Upper lobe of left lung (tissue), 6 donors: ENCODE measurements around the gene BRICD5. TPM values are rescaled to one million over a fixed set of nuclear protein-coding genes. Genes with fewer than 3 reads are reported as not detected.
A peak's percentile ranks its signal among the peaks of the same experiment; 100 is the strongest.

Experiments
- ATAC-seq, 2 donors: fragments of 200-7000 bp; cut with Tn5 transposase; one replicate each; pipeline ENCODE4 v1.9.1; 2022; ENCODE audit warnings: mild to moderate bottlenecking in 2 of 2, moderate library complexity in 2 of 2; ENCODE audit not compliant: low FRiP score in 2 of 2
- DNase-seq, 2 donors: peaks; one replicate each; pipeline ENCODE4 v3.0.0-alpha.2; 2019 to 2020
- H3K27ac ChIP-seq, 4 donors: fragments of 200-600 bp; sonication (generic); one replicate each; pipeline ENCODE4 v1.5.1; 2016 to 2019
- H3K27me3 ChIP-seq, 4 donors: fragments of 200-600 bp; sonication (generic); one replicate each; pipeline ENCODE4 v1.5.1; 2017 to 2019
- H3K36me3 ChIP-seq, 4 donors: fragments of 200-600 bp; sonication (generic); one replicate each; pipeline ENCODE4 v1.5.1; 2016 to 2019
- H3K4me1 ChIP-seq, 4 donors: fragments of 200-600 bp; sonication (generic); one replicate each; pipeline ENCODE4 v1.5.1; 2018 to 2019
- H3K4me3 ChIP-seq, 4 donors: fragments of 200-600 bp; sonication (generic); one replicate each; pipeline ENCODE4 v1.5.1; 2017 to 2019; ENCODE audit warnings: mild to moderate bottlenecking in 2 of 4, moderate library complexity in 1 of 4
- H3K9me3 ChIP-seq, 4 donors: fragments of 200-600 bp; sonication (generic); one replicate each; pipeline ENCODE4 v1.5.1; 2018 to 2019
- EP300 ChIP-seq, 4 donors: sonication (generic); formaldehyde crosslinking; IDR thresholded peaks; one replicate each; pipeline ENCODE4 v1.5.1; 2017; ENCODE audit warnings: antibody characterized with exemption in 4 of 4, control low read depth in 2 of 4
- POLR2A ChIP-seq, 4 donors: fragments of 450-650 bp; IDR thresholded peaks; one replicate each; pipeline ENCODE4 v1.5.1; 2016 to 2017; ENCODE audit warnings: antibody characterized with exemption in 4 of 4, mild to moderate bottlenecking in 2 of 4
- POLR2AphosphoS5 ChIP-seq, 2 donors: sonication (generic); formaldehyde crosslinking; IDR thresholded peaks; one replicate each; pipeline ENCODE4 v1.5.1; 2017; ENCODE audit warnings: antibody characterized with exemption in 2 of 2
- WGBS, 2 donors: methylation state at CpG; one replicate each; pipeline ENCODE4 v1.1.5; 2017 to 2018; 5-methylcytosine and 5-hydroxymethylcytosine counted together
- total RNA-seq, 6 donors: library from RNA; depleted of rRNA in 4 of 6; stranded (reverse); fragments of >200 nt in 4 of 6; gene quantifications; one replicate each; pipeline versions ENCODE4 v1.1.0 to v1.2.1, GENCODE V29; 2016 to 2021
- TF ChIP-seq, protein P1 (sequence below), 6 experiments: fragments of 450-650 bp in 4 of 6; fragments of 200-600 bp in 2 of 6; sonication (generic) in 2 of 6; IDR thresholded peaks; one replicate each; pipeline ENCODE4 v1.5.1; 2016 to 2019; ENCODE audit warnings: antibody characterized with exemption in 6 of 6
- donor health status: DM: no; HTN: no; CAD: no; lungs with moderate emphysema.
- donor health status: DM: no; HTN: yes; CAD: no; lungs with severe emphysema.

The BRICD5 gene
- total RNA-seq, 6 donors from 2014 or later, result 4.0 to 70.2 (median 10.8) TPM

DNA sequence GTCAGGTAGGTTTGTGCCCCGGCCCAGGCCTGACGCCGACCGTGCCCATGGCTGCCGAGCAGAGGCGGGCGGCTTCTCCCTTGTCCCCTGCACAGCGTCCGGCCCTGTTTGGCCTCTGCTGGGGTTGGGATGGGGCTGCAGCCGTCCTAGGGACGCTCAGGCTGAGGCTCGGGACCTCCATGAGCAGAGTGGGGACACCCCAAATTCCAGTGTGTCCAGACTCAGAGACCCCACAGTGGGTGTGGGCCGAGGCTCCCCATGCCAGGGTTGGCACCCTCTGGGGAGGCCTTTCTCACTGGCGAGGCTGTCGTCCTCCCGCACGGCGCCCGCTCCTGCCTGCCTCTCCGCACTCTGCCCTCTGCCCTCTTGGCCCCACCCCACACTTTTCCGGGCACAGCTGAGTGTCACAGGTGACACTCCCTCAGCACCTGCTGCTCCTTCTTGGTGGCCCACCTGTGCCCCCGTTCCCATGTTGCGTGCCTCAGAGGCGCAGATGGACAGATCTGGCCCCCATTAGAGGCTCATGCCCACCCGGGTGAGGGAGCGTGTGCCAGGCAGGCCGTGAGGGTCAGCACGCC is 39.0 kb downstream of the BRICD5 start:
- H3K36me3 ChIP-seq, result peaks cover 9 to 87% (median 75%) of the 10 kb centered on the region in 4 donors
- H3K4me3 ChIP-seq, result peak overlapping the region in 2 of 4 donors; percentile 44 to 58
- H3K9me3 ChIP-seq, result no peaks in the 10 kb centered on the region
- peaks cover 8 to 28% (median 9%) of the 10 kb centered on the region in 4 donors for H3K4me1 ChIP-seq
- DNase-seq (peak in 1 of 2 donors; percentile 74), ATAC-seq (no peak)
- peak overlapping the region; percentile 82 to 92 (median 84) for H3K27ac ChIP-seq
- 84 to 91% methylated on average over 21 to 28 of the region's 28 CpGs for WGBS, 2 donors
- H3K27me3 ChIP-seq, result no peaks in the 10 kb centered on the region
- no peak for TF ChIP-seq POLR2A (IDR thresholded peaks at IDR 0.05)
- TF ChIP-seq, protein P1, sequence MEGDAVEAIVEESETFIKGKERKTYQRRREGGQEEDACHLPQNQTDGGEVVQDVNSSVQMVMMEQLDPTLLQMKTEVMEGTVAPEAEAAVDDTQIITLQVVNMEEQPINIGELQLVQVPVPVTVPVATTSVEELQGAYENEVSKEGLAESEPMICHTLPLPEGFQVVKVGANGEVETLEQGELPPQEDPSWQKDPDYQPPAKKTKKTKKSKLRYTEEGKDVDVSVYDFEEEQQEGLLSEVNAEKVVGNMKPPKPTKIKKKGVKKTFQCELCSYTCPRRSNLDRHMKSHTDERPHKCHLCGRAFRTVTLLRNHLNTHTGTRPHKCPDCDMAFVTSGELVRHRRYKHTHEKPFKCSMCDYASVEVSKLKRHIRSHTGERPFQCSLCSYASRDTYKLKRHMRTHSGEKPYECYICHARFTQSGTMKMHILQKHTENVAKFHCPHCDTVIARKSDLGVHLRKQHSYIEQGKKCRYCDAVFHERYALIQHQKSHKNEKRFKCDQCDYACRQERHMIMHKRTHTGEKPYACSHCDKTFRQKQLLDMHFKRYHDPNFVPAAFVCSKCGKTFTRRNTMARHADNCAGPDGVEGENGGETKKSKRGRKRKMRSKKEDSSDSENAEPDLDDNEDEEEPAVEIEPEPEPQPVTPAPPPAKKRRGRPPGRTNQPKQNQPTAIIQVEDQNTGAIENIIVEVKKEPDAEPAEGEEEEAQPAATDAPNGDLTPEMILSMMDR (IDR thresholded peaks at IDR 0.05), result no peak
- TF ChIP-seq POLR2AphosphoS5 (IDR thresholded peaks at IDR 0.05), result no peak

DNA sequence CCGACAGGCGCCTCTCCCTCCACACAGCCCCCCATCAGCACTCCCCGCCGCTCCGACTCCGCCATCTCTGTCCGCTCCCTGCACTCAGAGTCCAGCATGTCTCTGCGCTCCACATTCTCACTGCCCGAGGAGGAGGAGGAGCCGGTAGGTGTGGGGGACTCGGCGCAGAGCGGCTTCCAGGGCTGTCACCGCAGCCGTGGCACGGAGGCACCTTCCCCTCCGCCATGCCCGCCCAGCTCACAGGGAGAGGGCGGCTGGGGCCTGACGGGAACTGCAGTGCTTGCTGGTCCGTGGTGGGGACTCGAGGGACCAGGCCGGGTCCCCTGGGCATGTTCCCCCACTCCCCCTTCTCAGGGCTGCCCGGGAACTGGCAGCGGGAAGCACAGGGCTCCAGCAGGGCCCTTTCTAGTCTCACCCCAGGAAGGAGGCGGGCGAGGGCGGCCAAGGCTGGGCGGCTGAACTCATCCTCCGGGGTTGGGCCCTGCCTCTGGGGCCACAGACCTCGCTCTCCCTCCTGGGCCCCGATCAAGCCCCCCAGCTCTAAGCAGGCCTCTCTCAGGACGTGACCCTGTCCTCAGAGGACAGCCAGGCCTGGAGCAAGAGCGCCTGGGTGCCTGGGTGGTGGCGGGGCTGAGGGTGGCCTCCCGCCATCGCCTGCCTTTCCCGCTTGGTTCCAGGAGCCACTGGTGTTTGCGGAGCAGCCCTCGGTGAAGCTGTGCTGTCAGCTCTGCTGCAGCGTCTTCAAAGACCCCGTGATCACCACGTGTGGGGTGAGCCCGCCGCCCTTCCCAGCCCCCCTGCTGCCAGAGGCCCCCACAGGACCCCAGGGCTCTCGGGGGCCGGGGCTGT is 39.9 kb downstream of the BRICD5 start:
- no peaks in the 10 kb centered on the region for H3K27me3 ChIP-seq
- no peak for ATAC-seq
- TF ChIP-seq POLR2AphosphoS5 (IDR thresholded peaks at IDR 0.05) (no peak), POLR2A (IDR thresholded peaks at IDR 0.05) (no peak), EP300 (IDR thresholded peaks at IDR 0.05) (no peak)
- TF ChIP-seq, protein P1 (IDR thresholded peaks at IDR 0.05), result no peak
- H3K36me3 ChIP-seq, result peaks cover 9 to 87% (median 74%) of the 10 kb centered on the region in 4 donors
- H3K9me3 ChIP-seq, result no peaks in the 10 kb centered on the region
- peak in 1 of 2 donors; percentile 71 for DNase-seq
- peak overlapping the region; percentile 82 to 92 (median 84) for H3K27ac ChIP-seq
- H3K4me3 ChIP-seq, result peak overlapping the region; percentile 17 to 58 (median 45)
- peaks cover 8 to 28% (median 9%) of the 10 kb centered on the region in 4 donors for H3K4me1 ChIP-seq
- 66 to 78% methylated on average over 26 to 42 of the region's 47 CpGs for WGBS, 2 donors

GRCh38 chr16:2170080-2170479 is 40.6 kb downstream of the BRICD5 start:
- ATAC-seq (peak in 1 of 2 donors; percentile 21), DNase-seq (peak in 1 of 2 donors; percentile 87)
- TF ChIP-seq POLR2A (IDR thresholded peaks at IDR 0.05) (peak in 2 of 4 donors; percentile 24 to 40), POLR2AphosphoS5 (IDR thresholded peaks at IDR 0.05) (peak; percentile 57 to 58), EP300 (IDR thresholded peaks at IDR 0.05) (no peak)
- TF ChIP-seq, protein P1 (IDR thresholded peaks at IDR 0.05), result no peak
- WGBS, 2 donors, result 72 to 78% methylated on average over 11 to 18 of the region's 18 CpGs
- Histone ChIP-seq H3K9me3 (no peaks in the 10 kb centered on the region), H3K36me3 (peaks cover 8 to 82% (median 68%) of the 10 kb centered on the region in 4 donors), H3K27ac (peak overlapping the region; percentile 82 to 92 (median 84)), H3K4me1 (peaks cover 8 to 28% (median 9%) of the 10 kb centered on the region in 4 donors), H3K4me3 (peak overlapping the region; percentile 17 to 58 (median 45)), H3K27me3 (no peaks in the 10 kb centered on the region)

GRCh38 chr16:2167068-2167638 is 43.5 kb downstream of the BRICD5 start:
- H3K27me3 ChIP-seq, result no peaks in the 10 kb centered on the region
- DNase-seq (peak in 1 of 2 donors; percentile 59), ATAC-seq (no peak)
- H3K4me3 ChIP-seq, result no peak overlapping the region
- peaks cover 4 to 59% (median 42%) of the 10 kb centered on the region in 4 donors for H3K36me3 ChIP-seq
- H3K4me1 ChIP-seq, result peaks cover 8 to 31% (median 9%) of the 10 kb centered on the region in 4 donors
- H3K9me3 ChIP-seq, result no peaks in the 10 kb centered on the region
- 94% methylated on average over 3 to 18 of the region's 18 CpGs for WGBS, 2 donors
- no peak for TF ChIP-seq EP300 (IDR thresholded peaks at IDR 0.05)
- TF ChIP-seq, protein P1 (IDR thresholded peaks at IDR 0.05), result no peak
- TF ChIP-seq POLR2AphosphoS5 (IDR thresholded peaks at IDR 0.05), result no peak
- TF ChIP-seq POLR2A (IDR thresholded peaks at IDR 0.05), result no peak
- H3K27ac ChIP-seq, result no peak overlapping the region
